ENCODE results near the gene GAL.

GAL gene

DNA sequence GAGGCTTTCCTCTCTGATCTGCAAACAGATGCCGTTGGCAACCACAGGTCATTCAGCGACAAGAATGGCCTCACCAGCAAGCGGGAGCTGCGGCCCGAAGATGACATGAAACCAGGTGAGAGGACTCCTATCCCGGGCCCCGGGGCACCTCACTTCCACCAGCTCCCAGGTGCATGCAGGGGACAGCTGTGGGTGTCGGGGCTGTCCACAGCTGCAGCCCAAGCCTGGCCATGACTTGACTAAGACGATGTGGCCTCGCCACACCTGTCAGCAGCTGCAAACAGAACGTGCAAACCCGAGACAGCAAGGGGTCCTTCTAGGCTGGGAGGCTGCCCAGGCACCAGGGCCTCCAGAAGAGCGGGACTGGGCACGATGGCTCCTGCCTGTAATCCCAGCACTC is 3.6 kb downstream of the GAL start:
- H3K36me3 Mint-ChIP-seq (ENCODE audit: low read depth), result no peaks in the 10 kb centered on the region
- TF ChIP-seq CTCF (IDR thresholded peaks at IDR 0.05), result no peak
- peaks cover 26% of the 10 kb centered on the region for H3K4me1 Mint-ChIP-seq
- H3K27me3 Mint-ChIP-seq (ENCODE audit: low read depth, poor library complexity), result peaks cover 88% of the 10 kb centered on the region
- H3K27ac Mint-ChIP-seq, result no peak overlapping the region
- peaks cover 4% of the 10 kb centered on the region for H3K9me3 Mint-ChIP-seq
- no peak for DNase-seq
- no peak overlapping the region for H3K4me3 Mint-ChIP-seq

GRCh38 chr11:68688881-68689280 is 4.5 kb downstream of the GAL start:
- peaks cover 84% of the 10 kb centered on the region for H3K27me3 Mint-ChIP-seq (ENCODE audit: low read depth, poor library complexity)
- no peaks in the 10 kb centered on the region for H3K36me3 Mint-ChIP-seq (ENCODE audit: low read depth)
- H3K4me1 Mint-ChIP-seq, result peaks cover 23% of the 10 kb centered on the region
- no peak overlapping the region for H3K27ac Mint-ChIP-seq
- no peak for DNase-seq
- no peak overlapping the region for H3K4me3 Mint-ChIP-seq
- peaks cover 7% of the 10 kb centered on the region for H3K9me3 Mint-ChIP-seq
- no peak for TF ChIP-seq CTCF (IDR thresholded peaks at IDR 0.05)

- H3K4me3 Mint-ChIP-seq, result no peak overlapping the region
- no peak for DNase-seq
- no peaks in the 10 kb centered on the region for H3K36me3 Mint-ChIP-seq (ENCODE audit: low read depth)
- H3K9me3 Mint-ChIP-seq, result peaks cover 10% of the 10 kb centered on the region
- H3K27ac Mint-ChIP-seq, result no peak overlapping the region
- H3K27me3 Mint-ChIP-seq (ENCODE audit: low read depth, poor library complexity), result peaks cover 82% of the 10 kb centered on the region
- H3K4me1 Mint-ChIP-seq, result peaks cover 23% of the 10 kb centered on the region
- no peak for TF ChIP-seq CTCF (IDR thresholded peaks at IDR 0.05)
These were observed 5.6 kb downstream of the GAL start for GRCh38 chr11:68689737-68690625.

DNA sequence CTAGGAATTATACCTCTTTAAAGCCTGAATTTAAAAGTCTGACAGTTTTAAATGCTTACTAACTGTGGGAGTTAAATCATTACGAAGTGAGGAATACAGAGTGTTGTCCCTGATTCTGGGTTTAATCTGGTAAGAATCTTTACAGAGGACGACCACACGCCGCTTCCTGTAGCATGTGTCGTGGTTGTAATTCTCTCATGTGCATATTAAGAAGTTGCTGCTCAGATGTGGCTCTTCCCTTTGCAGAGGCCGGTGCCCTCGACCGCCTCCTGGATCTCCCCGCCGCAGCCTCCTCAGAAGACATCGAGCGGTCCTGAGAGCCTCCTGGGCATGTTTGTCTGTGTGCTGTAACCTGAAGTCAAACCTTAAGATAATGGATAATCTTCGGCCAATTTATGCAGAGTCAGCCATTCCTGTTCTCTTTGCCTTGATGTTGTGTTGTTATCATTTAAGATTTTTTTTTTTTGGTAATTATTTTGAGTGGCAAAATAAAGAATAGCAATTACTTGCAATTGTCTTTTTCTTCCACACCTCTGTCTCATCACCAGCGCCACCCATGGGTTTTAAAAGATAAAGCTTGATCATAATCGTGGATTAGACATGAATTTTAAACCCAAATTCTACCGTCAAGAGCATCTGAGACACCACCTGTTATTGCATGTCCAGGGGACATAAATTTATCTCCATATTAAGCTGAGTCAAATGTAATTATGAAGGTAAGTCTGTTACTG is 6.5 kb downstream of the GAL start:
- no peak for TF ChIP-seq CTCF (IDR thresholded peaks at IDR 0.05)
- Mint-ChIP-seq H3K9me3 (peaks cover 19% of the 10 kb centered on the region), H3K27ac (no peak overlapping the region), H3K27me3 (ENCODE audit: low read depth, poor library complexity) (peaks cover 80% of the 10 kb centered on the region), H3K36me3 (ENCODE audit: low read depth) (no peaks in the 10 kb centered on the region), H3K4me3 (no peak overlapping the region), H3K4me1 (peaks cover 16% of the 10 kb centered on the region)
- DNase-seq, result no peak

- H3K9me3 Mint-ChIP-seq, result peaks cover 25% of the 10 kb centered on the region
- peaks cover 76% of the 10 kb centered on the region for H3K27me3 Mint-ChIP-seq (ENCODE audit: low read depth, poor library complexity)
- H3K4me3 Mint-ChIP-seq, result no peak overlapping the region
- peaks cover 10% of the 10 kb centered on the region for H3K4me1 Mint-ChIP-seq
- DNase-seq, result no peak
- H3K36me3 Mint-ChIP-seq (ENCODE audit: low read depth), result no peaks in the 10 kb centered on the region
- no peak for TF ChIP-seq CTCF (IDR thresholded peaks at IDR 0.05)
- no peak overlapping the region for H3K27ac Mint-ChIP-seq
These were observed 7.0 kb downstream of the GAL start for GRCh38 chr11:68691402-68691784.

Data from nephron progenitor cell (in vitro differentiated cells).